Measurements from ENCODE around the gene ATF7IP.
"Not testable (repeated sequence)": the region's sequence is repeated elsewhere in the genome, so short reads cannot be mapped to it uniquely, and the experiment has no call there.

ATF7IP gene

GRCh38 chr12:14326699-14327098 is 38.8 kb upstream of the ATF7IP start:
- FAIRE-seq, result no peak
- no peak for DNase-seq (ENCODE audit: insufficient read length, low spot score)
- no peak for TF ChIP-seq CTCF (IDR thresholded peaks at IDR 0.05; ENCODE audit: insufficient read depth, missing control alignments)

GRCh38 chr12:14327711-14328110 is 37.8 kb upstream of the ATF7IP start:
- DNase-seq (ENCODE audit: insufficient read length, low spot score), result no peak

GRCh38 chr12:14332482-14332881 is 33.0 kb upstream of the ATF7IP start:
- no peak for FAIRE-seq
- DNase-seq (ENCODE audit: insufficient read length, low spot score), result no peak
- no peak for TF ChIP-seq CTCF (IDR thresholded peaks at IDR 0.05; ENCODE audit: insufficient read depth, missing control alignments)

More at GRCh38 chr12:14327711-14328110, 37.8 kb upstream of the ATF7IP start:
- no peak for TF ChIP-seq CTCF (IDR thresholded peaks at IDR 0.05; ENCODE audit: insufficient read depth, missing control alignments)
- no peak for FAIRE-seq

GRCh38 chr12:14340371-14340770 is 25.1 kb upstream of the ATF7IP start:
- DNase-seq (ENCODE audit: insufficient read length, low spot score) (no peak), FAIRE-seq (no peak)
- no peak for TF ChIP-seq CTCF (IDR thresholded peaks at IDR 0.05; ENCODE audit: insufficient read depth, missing control alignments)

GRCh38 chr12:14351524-14351923 is 14.0 kb upstream of the ATF7IP start:
- DNase-seq (ENCODE audit: insufficient read length, low spot score); FAIRE-seq: not testable (repeated sequence)

GRCh38 chr12:14352066-14352465 is 13.4 kb upstream of the ATF7IP start:
- FAIRE-seq; DNase-seq (ENCODE audit: insufficient read length, low spot score): not testable (repeated sequence)

GRCh38 chr12:14354665-14355064 is 10.8 kb upstream of the ATF7IP start:
- not testable (repeated sequence) for DNase-seq (ENCODE audit: insufficient read length, low spot score); FAIRE-seq

GRCh38 chr12:14356147-14356546 is 9.3 kb upstream of the ATF7IP start:
- FAIRE-seq (no peak), DNase-seq (ENCODE audit: insufficient read length, low spot score) (no peak)

More at GRCh38 chr12:14356147-14356546, 9.3 kb upstream of the ATF7IP start:
- no peak for TF ChIP-seq CTCF (IDR thresholded peaks at IDR 0.05; ENCODE audit: insufficient read depth, missing control alignments)

Measured in D721Med (cell line).